DND-41 (cell line): ENCODE results near the gene FUT6.

Source experiments
- ATAC-seq: fragments of 200-7000 bp; cut with Tn5 transposase; 3 replicates; pipeline ENCODE4 v1.9.1; 2021; ENCODE audit warnings: low read depth; ENCODE audit not compliant: insufficient read depth
- DNase-seq: peaks from one replicate; pipeline ENCODE4 v3.0.0-alpha.2; 2020
- H2AFZ ChIP-seq: 2 replicates; pipeline ENCODE4 v1.6.0; 2012; ENCODE audit warnings: low read depth, low read length
- H3K27ac ChIP-seq: 2 replicates; pipeline ENCODE4 v1.5.1; 2012; ENCODE audit warnings: low read length, inconsistent platforms
- H3K27me3 ChIP-seq: fragments of 200-600 bp; sonication (generic); 2 replicates; pipeline ENCODE4 v1.6.0; 2012; ENCODE audit warnings: low read length, mild to moderate bottlenecking, inconsistent platforms; ENCODE audit not compliant: insufficient read depth, poor library complexity
- H3K36me3 ChIP-seq: 2 replicates; pipeline ENCODE4 v1.5.1; 2012; ENCODE audit warnings: low read length, inconsistent platforms; ENCODE audit not compliant: insufficient read depth
- H3K4me1 ChIP-seq: 2 replicates; pipeline ENCODE4 v1.5.1; 2012; ENCODE audit warnings: mild to moderate bottlenecking, low read length; ENCODE audit not compliant: insufficient read depth
- H3K4me2 ChIP-seq: 2 replicates; pipeline ENCODE4 v1.6.0; 2012; ENCODE audit warnings: mild to moderate bottlenecking, moderate library complexity, low read length, inconsistent platforms; ENCODE audit not compliant: insufficient read depth
- H3K4me3 ChIP-seq, 2 experiments: fragments of 200-600 bp in 1 of 2; shearing (Covaris generic) in 1 of 2; 2 replicates each; pipeline ENCODE4 v1.5.1; 2012 to 2016; ENCODE audit warnings: inconsistent platforms in 2 of 2, low read length in 2 of 2, mild to moderate bottlenecking in 2 of 2, low read depth in 1 of 2, moderate library complexity in 1 of 2
- H3K79me2 ChIP-seq: 2 replicates; pipeline ENCODE4 v1.6.0; 2012; ENCODE audit warnings: low read length, inconsistent platforms; ENCODE audit not compliant: insufficient read depth
- H3K9ac ChIP-seq: 2 replicates; pipeline ENCODE4 v1.6.0; 2012; ENCODE audit warnings: low read depth, mild to moderate bottlenecking, inconsistent platforms, low read length, moderate library complexity
- H3K9me3 ChIP-seq: 2 replicates; pipeline ENCODE4 v1.5.1; 2012; ENCODE audit warnings: low read length, moderate library complexity, mild to moderate bottlenecking, inconsistent platforms; ENCODE audit not compliant: insufficient read depth, severe bottlenecking
- H4K20me1 ChIP-seq: 2 replicates; pipeline ENCODE4 v1.6.0; 2012; ENCODE audit warnings: low read length; ENCODE audit not compliant: insufficient read depth
- EZH2 ChIP-seq: IDR thresholded peaks from 3 replicates; pipeline ENCODE4 v1.6.1; 2012; ENCODE audit warnings: borderline replicate concordance, low read depth, mild to moderate bottlenecking, moderate library complexity, low read length, inconsistent platforms; ENCODE audit not compliant: severe bottlenecking
- TF ChIP-seq, protein P1 (sequence below): IDR thresholded peaks from 2 replicates; pipeline ENCODE4 v1.5.1; 2012; ENCODE audit warnings: borderline replicate concordance, low read length, moderate library complexity, mild to moderate bottlenecking; ENCODE audit not compliant: poor library complexity, severe bottlenecking; ENCODE audit errors: extremely low read depth

The FUT6 gene

DNA sequence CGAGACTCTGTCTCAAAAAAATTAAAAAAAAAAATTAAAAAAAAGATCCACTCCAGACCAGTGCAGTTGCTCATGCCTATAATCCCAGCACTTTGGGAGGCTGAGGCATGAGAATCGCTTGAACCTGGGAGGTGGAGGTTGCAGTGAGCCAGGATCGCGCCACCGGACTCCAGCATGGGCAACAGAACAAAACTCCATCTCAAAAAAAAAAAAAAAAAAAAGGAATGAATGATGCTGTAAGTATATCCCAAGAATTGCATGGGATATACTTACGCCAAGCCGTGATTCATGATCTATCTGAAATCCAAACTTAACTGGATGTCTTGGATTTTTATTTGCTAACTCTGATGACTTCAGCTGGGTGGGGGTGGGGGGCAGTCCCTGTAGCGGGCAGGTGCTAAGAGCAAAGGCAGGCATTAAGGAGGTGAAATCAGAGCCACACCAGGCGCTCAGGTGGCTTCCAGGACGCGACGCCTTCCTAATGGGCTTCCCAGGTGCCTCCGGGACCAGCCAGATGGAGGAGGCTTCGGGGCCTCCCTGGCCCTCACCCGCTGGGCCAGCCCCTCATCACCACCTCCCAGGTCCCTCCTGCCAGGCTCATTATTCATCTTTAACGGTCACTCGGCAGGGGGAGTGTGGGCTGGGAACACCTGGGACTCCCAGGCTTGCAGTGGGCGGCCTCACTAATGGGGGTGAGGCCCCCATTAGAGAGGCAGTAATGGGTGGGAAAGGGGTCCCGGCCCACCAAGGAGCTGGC, 42.2 kb upstream of the FUT6 start:
- Histone ChIP-seq H3K9ac (no peak overlapping the region), H2AFZ (no peak overlapping the region), H3K9me3 (no peaks in the 10 kb centered on the region), H4K20me1 (no peaks in the 10 kb centered on the region), H3K27ac (no peak overlapping the region), H3K27me3 (no peaks in the 10 kb centered on the region), H3K4me3 (no peak overlapping the region), H3K4me1 (no peaks in the 10 kb centered on the region), H3K4me2 (no peak overlapping the region), H3K36me3 (no peaks in the 10 kb centered on the region), H3K79me2 (no peaks in the 10 kb centered on the region)
- no peak for ATAC-seq
- TF ChIP-seq, protein P1, sequence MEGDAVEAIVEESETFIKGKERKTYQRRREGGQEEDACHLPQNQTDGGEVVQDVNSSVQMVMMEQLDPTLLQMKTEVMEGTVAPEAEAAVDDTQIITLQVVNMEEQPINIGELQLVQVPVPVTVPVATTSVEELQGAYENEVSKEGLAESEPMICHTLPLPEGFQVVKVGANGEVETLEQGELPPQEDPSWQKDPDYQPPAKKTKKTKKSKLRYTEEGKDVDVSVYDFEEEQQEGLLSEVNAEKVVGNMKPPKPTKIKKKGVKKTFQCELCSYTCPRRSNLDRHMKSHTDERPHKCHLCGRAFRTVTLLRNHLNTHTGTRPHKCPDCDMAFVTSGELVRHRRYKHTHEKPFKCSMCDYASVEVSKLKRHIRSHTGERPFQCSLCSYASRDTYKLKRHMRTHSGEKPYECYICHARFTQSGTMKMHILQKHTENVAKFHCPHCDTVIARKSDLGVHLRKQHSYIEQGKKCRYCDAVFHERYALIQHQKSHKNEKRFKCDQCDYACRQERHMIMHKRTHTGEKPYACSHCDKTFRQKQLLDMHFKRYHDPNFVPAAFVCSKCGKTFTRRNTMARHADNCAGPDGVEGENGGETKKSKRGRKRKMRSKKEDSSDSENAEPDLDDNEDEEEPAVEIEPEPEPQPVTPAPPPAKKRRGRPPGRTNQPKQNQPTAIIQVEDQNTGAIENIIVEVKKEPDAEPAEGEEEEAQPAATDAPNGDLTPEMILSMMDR: no peak
- no peak for TF ChIP-seq EZH2
- no peak for DNase-seq

DNA sequence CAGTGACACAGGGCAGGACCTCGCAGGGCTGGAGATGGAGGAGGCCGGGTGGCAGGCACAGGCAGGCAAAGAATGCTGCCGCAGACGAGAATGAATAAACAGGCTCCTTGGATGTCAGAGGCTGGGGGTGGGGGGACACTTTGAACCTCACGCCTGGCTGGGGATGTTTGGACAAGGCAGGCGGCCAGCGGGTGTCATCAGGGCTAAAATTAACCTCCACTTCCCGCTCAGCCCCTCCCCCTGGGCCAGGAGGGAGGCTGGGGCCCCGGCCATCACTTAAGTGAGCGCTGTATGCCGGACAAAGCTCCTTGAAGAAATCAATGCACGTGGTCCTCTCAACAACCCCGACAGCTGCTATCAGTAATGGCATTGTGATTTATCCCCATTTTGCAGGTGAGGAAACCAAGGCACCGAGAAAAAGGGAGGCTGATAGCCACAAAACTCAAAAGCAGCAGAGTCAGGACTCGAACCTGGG, 41.1 kb upstream of the FUT6 start:
- Histone ChIP-seq H3K27ac (no peak overlapping the region), H3K27me3 (no peaks in the 10 kb centered on the region), H4K20me1 (no peaks in the 10 kb centered on the region), H2AFZ (no peak overlapping the region), H3K9me3 (no peaks in the 10 kb centered on the region), H3K9ac (no peak overlapping the region), H3K4me2 (no peak overlapping the region), H3K36me3 (no peaks in the 10 kb centered on the region), H3K79me2 (no peaks in the 10 kb centered on the region), H3K4me3 (no peak overlapping the region), H3K4me1 (no peaks in the 10 kb centered on the region)
- ATAC-seq: no peak
- no peak for DNase-seq
- TF ChIP-seq, protein P1: no peak
- TF ChIP-seq EZH2: no peak

DNA sequence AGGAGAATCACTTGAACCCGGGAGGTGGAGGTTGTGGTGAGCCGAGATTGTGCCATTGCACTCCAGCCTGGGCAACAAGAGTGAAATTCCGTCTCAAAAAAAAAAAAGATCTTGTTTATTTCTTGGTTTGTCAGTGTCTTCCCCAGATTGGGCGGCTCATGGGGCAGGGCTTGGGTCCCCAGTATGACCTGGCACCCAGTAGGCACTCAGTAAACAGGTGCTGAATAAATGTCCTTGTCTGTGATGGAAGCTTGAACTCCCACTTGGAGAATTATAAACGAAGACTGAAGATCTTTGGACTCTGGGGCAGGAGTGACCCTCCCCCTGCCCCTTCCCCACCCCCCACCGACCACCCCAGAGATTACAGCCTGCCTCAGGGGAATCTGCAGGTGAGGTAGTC, 40.7 kb upstream of the FUT6 start:
- no peak overlapping the region for H2AFZ ChIP-seq
- H4K20me1 ChIP-seq: no peaks in the 10 kb centered on the region
- no peak overlapping the region for H3K4me3 ChIP-seq
- DNase-seq (no peak), ATAC-seq (no peak)
- no peaks in the 10 kb centered on the region for H3K79me2 ChIP-seq
- H3K4me2 ChIP-seq: no peak overlapping the region
- no peak overlapping the region for H3K27ac ChIP-seq
- no peak overlapping the region for H3K9ac ChIP-seq
- no peaks in the 10 kb centered on the region for H3K4me1 ChIP-seq
- no peak for TF ChIP-seq EZH2
- TF ChIP-seq, protein P1: no peak
- no peaks in the 10 kb centered on the region for H3K27me3 ChIP-seq
- no peaks in the 10 kb centered on the region for H3K36me3 ChIP-seq
- no peaks in the 10 kb centered on the region for H3K9me3 ChIP-seq
